Hindlimb muscle (tissue), 1 donor: ENCODE measurements around the gene TMEM14B. TPM values are rescaled to one million over a fixed set of nuclear protein-coding genes. Genes with fewer than 3 reads are reported as not detected.
A peak's percentile ranks its signal among the peaks of the same experiment; 100 is the strongest.
"Not testable (repeated sequence)": the region's sequence is repeated elsewhere in the genome, so short reads cannot be mapped to it uniquely, and the experiment has no call there.

Source experiments
- DNase-seq: peaks from one replicate; pipeline ENCODE4 v3.0.0-alpha.2; 2013
- polyA plus RNA-seq: library from polyadenylated mRNA; unstranded; fragments of 120-200 nt; gene quantifications from one replicate; pipeline ENCODE4 v1.2.1, GENCODE V29; 2013; ENCODE audit not compliant: insufficient read length

The TMEM14B gene
- polyA plus RNA-seq, 1 donor: 65.9 TPM

- no peak for DNase-seq
Measured at GRCh38 chr6:10746915-10747250, 722 bp upstream of the TMEM14B start.

GRCh38 chr6:10749734-10750133, 2.1 kb downstream of the TMEM14B start:
- DNase-seq: no peak

- not testable (repeated sequence) for DNase-seq
Measured at GRCh38 chr6:10750568-10750967, 3.0 kb downstream of the TMEM14B start.

- not testable (repeated sequence) for DNase-seq
Measured at GRCh38 chr6:10751757-10752156, 4.2 kb downstream of the TMEM14B start.

- DNase-seq: no peak
Measured at GRCh38 chr6:10756085-10756484, 8.5 kb downstream of the TMEM14B start.

- DNase-seq: no peak
Measured at GRCh38 chr6:10759312-10759839, 11.8 kb downstream of the TMEM14B start.

- no peak for DNase-seq
Measured at GRCh38 chr6:10759884-10760329, 12.3 kb downstream of the TMEM14B start.

GRCh38 chr6:10763006-10763405, 15.4 kb downstream of the TMEM14B start:
- no peak for DNase-seq

- DNase-seq: no peak
Measured at GRCh38 chr6:10769419-10769818, 21.8 kb downstream of the TMEM14B start.

- DNase-seq: no peak
Measured at GRCh38 chr6:10771371-10771894, 23.8 kb downstream of the TMEM14B start.

- no peak for DNase-seq
Measured at GRCh38 chr6:10778230-10778629, 30.6 kb downstream of the TMEM14B start.

- no peak for DNase-seq
Measured at GRCh38 chr6:10779076-10779475, 31.5 kb downstream of the TMEM14B start.

- no peak for DNase-seq
Measured at GRCh38 chr6:10791673-10792072, 44.1 kb downstream of the TMEM14B start.

- no peak for DNase-seq
Measured at GRCh38 chr6:10792101-10792500, 44.5 kb downstream of the TMEM14B start.

- no peak for DNase-seq
Measured at GRCh38 chr6:10793035-10793434, 45.4 kb downstream of the TMEM14B start.

- no peak for DNase-seq
Measured at GRCh38 chr6:10793695-10794094, 46.1 kb downstream of the TMEM14B start.

GRCh38 chr6:10794239-10794638, 46.6 kb downstream of the TMEM14B start:
- no peak for DNase-seq

GRCh38 chr6:10800810-10801209, 53.2 kb downstream of the TMEM14B start:
- DNase-seq: no peak

GRCh38 chr6:10801224-10801848, 53.7 kb downstream of the TMEM14B start:
- DNase-seq: peak; percentile 38

Other genes with a start within 250 kb of the TMEM14B start
- 2.5 TPM for gene GCNT2, start 226.5 kb upstream of the TMEM14B start, polyA plus RNA-seq
- gene C6orf52, start 53.2 kb upstream of the TMEM14B start, polyA plus RNA-seq: 1.5 TPM
- 15.0 TPM for gene PAK1IP1, start 52.8 kb upstream of the TMEM14B start, polyA plus RNA-seq
- 91.3 TPM for gene TMEM14C, start 24.7 kb upstream of the TMEM14B start, polyA plus RNA-seq
- 0.84 TPM for gene MAK, start 90.7 kb downstream of the TMEM14B start, polyA plus RNA-seq
- gene GCM2, start 134.2 kb downstream of the TMEM14B start, polyA plus RNA-seq: not detected
- 2.3 TPM for gene SYCP2L, start 139.2 kb downstream of the TMEM14B start, polyA plus RNA-seq